Renal cortical epithelial cell (primary cell): ENCODE data around the gene FOXB1. TPM values are rescaled to one million over a fixed set of nuclear protein-coding genes. Genes with fewer than 3 reads are reported as not detected.
A peak's percentile ranks its signal among the peaks of the same experiment; 100 is the strongest.

Experiments
- DNase-seq: peaks from one replicate; pipeline ENCODE4 v3.0.0-alpha.2; 2011; ENCODE audit warnings: low read depth
- total RNA-seq: library from RNA; depleted of rRNA; stranded (reverse); fragments of >200 nt; gene quantifications from 2 replicates; pipeline ENCODE4 v1.2.3, GENCODE V29; 2014

FOXB1 gene
- total RNA-seq, result not detected in 2 replicates

DNA sequence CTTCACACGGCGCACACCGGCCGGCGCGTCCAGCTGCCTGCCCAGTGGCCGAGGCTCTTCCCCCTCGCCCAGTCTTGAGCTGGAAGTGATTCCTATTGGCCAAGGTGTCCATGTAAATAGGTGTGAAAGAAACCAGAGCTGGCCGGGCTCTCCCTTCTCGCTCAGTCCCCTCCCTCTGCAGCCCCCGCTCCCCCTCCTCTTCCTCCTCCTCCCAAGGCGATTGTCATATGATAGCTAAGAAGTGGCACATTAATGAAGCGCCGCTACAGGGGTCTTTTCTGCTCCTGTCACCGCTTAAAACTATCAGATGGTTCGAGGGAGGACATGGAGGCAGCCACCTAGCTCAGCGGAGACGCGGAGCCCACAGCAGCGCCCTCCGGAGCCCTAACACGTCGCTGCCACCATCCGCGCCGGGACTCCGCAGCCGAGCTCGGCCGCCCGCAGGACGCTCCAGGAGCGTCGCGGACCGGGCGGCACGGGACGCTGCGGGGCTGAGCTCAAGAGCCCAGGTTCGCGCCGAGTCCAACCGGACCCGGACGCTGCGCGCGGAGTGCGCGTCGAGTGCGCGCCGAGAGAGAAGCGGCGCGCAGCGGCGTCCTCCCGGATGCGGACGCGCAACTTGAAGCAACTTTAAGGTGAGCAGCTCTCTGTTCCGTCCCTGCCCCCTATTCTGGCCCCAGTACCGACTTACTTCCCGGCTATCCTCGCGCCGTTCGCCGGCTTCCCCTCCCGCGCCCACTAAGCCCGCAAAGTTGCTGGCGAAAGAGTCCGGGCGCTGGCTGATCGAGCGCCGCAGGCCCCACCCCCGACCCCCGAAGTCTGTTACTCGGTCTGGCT, at the start of gene FOXB1:
Gene FOXB1, plus strand, starts transcription at position 303 of the 837 bp plus-strand sequence. CDS start 653 bp downstream, outside the sequence.
- no peak for DNase-seq

DNA sequence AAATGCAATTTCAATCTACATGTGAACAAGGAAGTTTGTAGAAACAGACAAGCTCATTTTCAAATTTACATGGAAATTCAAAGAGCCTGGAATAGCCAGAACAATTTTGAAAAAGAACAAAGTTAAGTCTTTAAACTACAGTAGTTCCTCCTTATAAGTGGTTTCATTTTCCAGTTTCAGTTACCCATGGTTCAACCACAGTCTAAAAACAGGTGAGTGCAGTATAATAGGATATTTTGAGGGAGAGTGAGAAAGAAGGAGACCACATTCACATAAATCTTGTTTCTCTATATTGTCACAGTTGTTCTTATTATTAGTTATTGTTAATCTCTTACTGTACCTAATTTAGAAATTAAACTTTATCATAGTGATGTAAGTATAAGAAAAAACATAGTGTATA, 45.8 kb upstream of the FOXB1 start:
- DNase-seq, result no peak

DNA sequence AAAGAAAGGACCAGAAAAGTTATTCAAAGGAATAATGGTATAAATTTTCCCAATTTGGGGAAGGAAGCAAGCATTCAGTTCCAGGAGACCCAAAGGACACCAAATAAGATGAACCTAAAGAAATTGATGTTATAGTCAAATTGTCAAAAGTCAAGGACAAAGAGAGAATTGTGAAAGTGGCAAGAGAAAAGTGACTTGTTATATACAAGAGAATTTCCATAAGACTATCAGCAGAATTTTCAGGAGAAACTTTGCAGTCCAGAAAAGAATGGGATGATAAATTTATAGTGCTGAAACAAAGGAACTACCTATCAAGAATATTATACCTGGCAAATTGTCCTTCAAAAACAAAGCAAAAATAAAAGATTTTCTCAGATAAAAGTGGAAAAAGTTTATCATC, 43.8 kb upstream of the FOXB1 start:
- DNase-seq, result no peak

DNA sequence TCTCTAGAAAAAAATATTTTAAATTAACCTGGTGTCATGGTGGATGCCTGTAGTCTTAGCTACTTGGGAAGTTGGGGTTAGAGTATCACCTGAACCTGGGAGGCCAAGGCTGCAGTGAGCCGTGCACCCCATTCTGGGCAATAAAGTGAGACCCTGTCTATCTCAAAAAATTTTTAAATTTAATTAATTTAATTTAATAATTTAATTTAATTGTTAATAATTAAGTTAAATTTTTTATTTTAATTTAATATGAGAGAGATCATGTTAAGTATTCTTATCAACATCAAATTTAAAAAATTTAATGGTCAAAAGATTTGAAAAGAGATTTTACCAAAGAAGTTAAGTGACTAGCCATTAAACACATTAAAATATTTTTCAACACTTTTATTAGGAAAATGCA, 40.8 kb upstream of the FOXB1 start:
- DNase-seq, result no peak

DNA sequence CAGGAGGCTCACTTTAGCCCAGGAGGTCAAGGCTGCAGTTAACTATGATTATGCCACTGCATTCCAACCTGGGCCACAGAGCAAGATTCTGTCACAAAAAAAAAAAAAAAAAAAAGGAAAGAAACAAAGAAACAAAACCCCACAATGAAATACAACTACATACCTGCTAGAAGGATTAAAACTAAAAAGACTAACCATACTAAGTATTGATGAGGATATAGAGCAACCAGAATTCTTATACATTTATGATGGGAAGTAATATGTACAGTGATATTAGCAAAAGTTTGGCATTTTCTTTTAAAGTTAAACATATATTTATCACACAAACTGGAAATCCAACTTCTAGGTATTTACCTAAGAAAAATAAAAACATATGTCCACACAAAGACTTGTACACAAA, 40.2 kb upstream of the FOXB1 start:
- peak; percentile 3 for DNase-seq

DNA sequence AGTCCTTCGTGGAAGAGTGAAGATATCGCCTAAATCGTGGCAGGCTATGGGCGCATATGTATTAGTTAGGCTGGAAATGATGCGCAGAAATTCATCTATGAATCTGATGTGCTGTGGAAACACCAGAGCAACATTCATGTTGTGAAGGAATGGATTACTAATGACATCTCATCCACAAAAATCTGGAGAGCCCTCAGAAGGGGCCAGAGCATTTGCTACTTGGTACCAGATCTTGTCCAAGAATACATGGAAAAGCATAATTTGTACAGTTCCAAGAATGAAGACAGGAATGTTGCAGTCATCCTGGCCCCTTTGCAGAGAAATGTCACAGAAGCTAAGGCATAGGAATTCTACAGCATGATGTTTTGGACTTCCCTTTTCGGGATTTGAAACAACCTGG, 38.4 kb upstream of the FOXB1 start:
- DNase-seq, result no peak

DNA sequence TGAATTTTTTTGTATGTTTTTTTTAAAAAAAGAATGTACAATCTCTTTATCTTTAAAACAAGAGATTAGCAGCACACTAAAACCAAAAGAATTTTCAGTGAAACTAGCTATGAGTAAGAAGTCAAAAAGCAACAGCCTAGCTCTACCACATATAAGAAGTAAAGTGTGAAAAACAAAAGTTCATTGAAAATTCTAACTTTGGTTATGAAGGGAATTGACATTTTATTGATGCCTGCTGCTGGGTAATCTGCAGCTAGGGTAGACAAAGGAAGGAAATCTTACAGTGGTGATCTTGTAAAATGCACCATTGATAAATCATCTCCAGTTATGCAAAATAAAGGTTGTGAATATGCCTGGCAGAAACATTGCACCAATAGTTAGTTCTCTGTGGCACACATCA, 37.8 kb upstream of the FOXB1 start:
- no peak for DNase-seq

DNA sequence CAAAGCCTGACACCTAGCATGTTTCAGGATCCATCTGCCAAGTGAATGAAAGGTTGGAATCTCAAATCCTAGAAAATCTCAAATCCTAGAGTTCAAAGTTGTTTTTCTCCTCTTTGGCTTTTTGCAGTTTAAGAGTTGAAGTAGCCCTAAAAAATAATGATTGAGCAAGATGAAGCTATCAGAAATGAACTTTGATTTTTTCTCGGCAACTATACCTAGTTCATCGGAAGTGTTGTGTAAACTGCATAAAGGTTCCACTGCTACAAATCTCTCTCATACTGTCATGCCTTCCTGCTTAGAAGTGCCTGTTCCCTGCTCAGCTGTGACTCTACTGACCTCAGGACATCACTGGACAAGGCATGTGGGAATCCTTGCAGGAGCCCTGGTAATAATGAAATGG, 35.8 kb upstream of the FOXB1 start:
- no peak for DNase-seq

DNA sequence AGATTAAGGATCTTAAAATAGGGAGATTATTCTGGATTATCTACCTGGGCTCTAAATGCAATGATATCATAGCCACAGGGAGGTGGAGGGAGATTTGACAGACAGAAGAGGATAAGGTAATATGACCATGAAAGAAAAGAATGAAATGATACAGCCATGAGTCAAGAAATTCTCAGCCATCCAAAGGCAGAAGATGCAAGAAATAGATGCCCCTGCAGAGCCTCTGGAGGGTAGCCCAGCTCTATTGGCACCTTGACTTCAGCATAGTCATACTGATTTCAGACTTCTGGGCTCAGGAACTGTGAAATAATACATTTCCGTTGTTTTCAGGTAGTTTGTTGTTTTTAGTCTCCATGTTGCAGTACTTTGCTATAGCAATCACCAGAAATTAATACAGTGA, 31.9 kb upstream of the FOXB1 start:
- no peak for DNase-seq

DNA sequence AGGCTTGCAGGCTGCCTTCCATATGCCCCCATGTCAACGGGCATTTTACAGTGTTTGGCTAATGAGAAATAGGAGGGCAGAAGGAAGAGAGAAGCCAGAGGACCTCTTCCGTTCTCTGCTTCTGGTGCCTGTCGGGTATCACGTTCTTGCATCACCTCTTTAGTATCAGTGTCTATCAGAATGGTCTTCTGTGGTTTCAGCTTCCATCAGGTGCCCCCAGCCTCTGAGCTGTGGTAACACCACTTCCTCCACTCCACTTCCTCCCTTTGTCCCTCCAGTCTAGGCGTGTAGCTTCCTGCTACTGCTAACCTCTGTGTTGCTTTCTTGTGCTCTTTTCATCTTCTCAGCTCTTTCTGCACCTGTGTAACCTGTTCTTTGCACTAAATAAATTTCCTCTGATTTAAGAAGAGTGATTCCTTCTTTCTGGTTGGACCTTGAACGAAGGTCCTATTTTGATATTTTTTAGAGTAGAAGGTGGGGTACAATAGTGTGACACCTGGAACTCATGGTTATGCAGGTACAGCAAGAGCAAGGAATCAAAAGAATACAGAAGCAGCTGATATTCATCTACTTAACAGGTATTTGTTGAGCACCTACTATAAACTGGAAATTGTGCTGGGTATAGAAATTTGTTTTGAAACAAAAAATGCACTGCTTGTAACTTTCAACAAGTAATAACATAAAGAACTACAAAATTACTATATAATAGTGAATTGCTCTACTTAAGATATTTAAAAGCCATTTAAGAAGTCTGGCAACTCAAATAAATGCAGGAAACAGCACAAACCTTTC, 27.4 kb upstream of the FOXB1 start:
- DNase-seq, result no peak

DNA sequence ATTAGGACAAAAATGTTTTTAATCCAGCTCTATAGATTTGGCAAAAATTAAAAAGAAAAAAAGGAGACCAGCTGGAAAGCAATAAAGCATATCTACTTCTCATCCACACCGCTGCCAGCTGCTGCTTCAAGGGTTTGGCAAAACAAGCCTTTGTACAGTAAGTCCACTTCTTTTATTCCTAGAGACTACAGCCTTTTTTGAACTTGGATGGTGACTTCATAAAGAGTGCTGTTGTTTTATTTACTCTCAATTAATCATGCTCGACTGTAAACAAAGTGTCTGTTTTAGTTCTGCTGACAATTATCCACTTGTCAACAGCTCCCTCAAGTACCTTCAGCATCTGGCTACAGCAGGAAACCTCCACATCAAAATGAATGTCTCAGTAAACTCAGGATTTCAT, 12.3 kb upstream of the FOXB1 start:
- DNase-seq, result no peak

DNA sequence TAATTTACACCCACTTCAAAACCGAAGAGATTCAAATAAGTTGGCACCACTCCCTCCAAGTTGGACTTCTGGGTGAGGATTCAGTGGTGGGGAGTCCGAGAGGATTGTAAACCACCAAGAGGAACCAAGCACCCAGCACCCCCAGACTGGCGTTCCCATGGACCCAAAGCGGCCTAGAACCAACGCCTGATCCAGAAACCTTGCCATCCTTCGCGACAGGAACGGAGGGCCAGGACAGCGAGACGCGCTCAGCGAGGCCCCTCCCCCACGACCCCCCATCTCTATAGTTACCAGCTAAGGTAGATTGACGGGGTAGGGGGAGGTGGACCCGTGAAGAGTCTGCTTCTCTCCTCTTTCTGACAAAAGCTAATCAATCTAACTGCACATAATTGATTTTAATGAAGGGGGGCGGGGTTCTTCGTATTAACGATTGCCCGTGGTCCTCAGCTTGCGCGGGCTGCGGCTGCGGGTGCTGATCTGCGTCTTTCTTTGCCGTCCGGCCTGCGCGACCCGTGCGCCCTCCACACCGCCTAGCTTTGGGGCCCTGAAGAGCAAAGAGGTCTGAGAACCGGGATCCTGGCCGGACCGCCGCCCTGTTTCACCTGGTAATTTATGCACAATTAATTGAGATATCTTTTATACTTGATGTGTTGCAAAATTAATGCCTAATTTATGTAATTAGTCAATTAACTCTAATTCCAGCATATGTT, 10.9 kb upstream of the FOXB1 start:
- no peak for DNase-seq

DNA sequence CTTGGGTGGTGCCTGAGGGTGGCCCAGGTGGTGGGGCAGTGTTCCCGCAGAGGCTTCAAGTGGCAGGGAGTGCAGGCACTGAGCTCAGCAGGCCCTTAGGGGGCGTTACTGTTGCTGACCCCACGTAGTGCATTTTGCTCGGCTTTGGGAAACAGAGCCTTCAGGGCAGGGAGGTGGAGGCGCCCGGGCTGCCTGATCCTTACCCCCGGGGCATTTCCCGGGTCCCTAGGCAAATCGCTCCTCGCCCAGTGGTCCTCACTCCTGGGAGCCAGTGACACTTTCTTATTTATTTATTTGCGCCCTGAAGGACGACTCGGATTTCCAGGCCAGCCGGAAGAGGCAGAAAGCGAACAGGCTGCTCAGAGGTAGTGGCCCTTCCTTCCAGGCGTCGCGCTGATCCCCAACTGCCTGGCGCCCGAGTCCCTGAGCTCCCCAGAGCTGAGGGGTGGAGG, 10.1 kb upstream of the FOXB1 start:
- no peak for DNase-seq

DNA sequence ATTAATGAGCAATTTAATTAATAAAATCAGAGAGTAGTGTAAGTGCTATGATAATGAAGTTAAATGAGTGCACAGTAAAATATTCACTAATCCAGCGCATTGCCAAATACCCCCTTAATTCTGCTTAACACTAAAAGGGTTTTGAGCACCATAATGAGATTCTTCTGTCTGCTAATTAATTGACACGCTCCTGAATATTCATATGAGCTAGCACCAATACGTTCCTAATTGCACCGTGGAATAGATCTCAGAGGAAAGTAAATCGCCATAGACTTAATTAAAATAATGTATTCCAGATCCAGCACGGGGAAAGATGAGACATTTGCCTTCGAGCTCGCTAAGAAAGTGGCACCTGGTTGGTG, 9.6 kb upstream of the FOXB1 start:
- no peak for DNase-seq

DNA sequence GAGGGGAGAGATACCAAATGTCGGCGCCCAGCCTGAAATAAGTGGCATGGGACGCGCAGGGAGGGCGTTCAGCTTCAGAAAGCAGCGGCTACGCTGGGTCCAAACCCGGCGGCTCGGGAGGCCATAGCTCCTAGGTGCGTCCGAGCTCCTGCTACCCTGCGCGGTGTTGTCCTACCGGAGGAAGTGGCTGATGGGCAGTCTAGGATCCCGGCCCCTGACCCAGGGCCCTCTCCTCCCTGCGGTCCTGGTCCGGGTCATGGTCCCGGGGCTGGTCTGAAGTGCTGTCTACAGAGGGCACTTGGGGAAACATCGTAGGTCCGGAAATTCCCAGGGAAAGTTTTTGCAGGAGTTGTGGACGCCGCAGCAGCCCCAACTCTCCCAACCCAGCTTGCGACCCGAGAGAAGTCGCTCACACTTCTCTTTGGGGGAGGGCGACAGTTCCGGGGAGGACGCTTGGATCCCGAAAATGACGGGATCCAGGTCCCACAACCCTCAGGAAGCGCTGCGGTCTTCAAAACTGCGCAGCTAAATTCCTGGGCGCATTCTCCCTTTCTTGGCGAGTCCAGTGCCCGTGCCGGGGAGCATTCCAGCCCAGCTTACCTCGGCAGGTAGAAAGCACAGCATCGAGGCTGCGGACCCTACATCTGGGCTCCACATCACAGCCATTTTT, 9.1 kb upstream of the FOXB1 start:
- DNase-seq, result no peak

DNA sequence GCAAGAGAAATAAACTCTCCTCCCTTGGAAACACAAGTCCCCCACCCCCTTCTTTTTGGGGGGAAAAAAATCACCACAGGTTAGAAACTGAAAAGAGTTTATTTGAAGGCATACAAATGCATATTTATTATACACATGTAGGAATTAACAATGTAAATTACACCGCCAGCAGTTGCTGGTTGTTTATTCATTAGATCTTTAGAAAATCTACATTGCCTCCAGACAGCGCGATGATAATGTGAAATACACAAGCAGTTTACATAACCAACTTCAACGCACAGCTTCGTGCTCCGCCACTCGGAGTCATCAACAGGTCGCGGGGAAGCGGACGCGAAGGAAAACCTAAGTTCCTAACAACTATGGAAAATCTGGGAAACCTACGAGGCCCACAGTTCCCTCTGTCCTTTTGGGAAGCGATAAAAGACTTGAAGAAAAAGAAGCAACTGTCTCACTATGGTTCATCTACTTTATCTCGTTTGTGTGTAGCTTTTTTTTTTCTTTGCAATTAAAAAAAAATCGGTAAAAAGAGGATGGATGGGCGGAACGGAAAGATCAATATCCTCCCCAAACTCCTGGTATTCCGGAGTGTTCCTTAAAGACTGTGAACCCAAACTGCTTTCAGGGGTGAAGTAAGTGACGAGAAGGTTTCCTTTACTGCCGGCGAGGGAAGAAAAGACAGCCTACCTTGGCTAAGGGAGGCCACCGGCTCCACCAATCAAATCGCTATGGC, 8.4 kb upstream of the FOXB1 start:
- no peak for DNase-seq

DNA sequence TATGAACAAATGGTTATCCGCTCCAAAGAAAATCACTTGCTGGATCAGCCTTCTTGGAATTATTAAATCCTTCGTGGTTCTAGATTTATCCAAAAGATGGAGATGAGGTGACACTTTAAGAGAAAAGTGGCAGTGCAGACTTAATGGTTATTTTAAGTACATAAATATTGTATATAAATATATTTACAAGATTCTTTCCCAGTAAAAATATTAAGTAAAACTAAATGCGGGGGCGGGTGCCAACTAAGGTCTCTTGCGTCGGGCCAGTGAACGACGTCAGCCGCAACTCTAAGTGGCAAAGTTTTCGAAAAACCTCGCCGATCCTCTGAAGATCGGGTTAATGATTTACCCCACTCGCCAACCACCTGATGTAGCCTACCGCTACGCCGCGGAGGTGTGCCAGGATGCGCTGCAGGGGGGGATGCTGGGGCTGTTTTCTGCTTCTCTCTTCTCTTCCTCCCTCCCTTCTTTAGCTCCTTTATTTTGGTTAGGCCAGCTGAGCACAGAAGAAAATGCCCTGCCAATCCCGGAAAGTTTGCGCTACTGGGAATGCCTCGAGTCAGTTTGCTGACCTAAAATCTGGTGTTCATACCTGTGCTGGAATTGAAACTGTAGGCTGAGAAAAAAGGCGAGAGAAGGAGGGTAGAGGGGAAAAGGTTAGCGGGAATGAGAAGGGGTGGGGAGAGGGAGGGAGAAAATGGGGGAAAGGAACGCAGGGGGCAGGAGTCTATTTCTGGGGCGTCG, 7.6 kb upstream of the FOXB1 start:
- no peak for DNase-seq

DNA sequence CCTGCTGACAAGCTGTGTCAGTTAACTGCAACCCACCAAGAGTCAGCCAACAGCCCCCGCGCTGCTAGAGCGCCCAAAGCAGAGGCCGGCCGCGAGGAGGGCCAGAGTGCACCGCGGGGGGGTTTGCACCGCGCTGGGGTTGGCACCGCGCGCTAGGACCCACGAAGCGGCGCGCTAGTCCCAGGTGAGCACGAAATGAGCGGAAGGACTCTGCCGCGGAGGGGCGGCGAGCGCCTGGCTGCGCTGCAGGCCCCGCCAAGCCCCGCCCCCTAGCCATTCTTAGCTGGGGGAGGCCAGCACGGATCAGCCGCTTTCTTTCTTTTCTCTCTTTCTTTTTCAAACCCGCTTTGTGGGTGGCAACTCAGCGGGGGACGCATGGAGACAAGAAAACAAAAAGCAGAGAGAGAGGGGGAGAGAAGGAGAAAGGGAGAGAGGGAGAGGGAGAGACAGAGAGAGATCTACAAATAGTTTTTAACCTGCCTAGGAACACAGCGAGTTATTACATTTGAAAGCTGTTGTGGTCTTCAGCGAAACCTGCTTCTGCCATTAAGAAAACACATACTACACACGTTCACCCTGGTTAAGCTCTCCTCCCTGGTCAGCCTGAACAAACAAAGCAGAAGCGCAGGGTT, 6.9 kb upstream of the FOXB1 start:
- no peak for DNase-seq

DNA sequence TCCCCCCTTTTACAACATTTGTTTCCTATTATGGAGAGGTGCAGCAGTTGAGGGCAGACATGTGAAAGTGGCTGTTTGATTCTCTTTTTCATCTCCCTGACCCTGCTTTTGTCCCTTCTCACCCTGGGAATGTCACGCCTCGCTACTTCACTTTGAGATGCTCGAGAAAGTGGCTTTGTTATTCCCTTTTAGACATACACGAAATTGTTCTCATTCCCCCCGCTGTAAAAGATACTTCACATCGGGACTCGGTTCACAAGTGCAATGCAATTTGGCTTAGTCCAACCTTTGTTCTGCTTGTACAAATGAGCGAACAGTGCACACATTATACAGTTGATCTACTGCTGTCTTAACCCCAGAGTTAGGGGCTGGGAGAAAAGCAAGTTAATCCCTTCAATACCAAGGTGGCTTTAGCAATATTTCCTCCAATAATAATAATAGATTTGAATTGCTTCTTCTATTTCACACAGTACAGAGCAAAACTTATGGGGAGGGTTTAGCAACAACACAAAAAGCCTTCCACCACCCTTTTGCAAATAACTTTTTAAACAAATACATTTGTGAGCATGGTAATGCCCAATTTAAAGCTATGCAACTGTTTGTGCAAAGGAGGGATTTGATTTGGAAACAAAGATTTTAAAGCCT, 5.7 kb upstream of the FOXB1 start:
- DNase-seq, result no peak
